Prostate gland (tissue), 2 donors: Measurements from ENCODE around the gene DENND5A. TPM values are rescaled to one million over a fixed set of nuclear protein-coding genes. Genes with fewer than 3 reads are reported as not detected.

ENCODE experiments used
- DNase-seq: peaks from one replicate; pipeline ENCODE4 v3.0.0-alpha.2; 2019; ENCODE audit warnings: low spot score
- H3K27ac ChIP-seq, 2 donors: fragments of 200-600 bp; sonication (generic); 2 replicates each; pipeline ENCODE4 v1.5.1; 2017 to 2019
- H3K27me3 ChIP-seq: fragments of 200-600 bp; sonication (generic); replicated peaks from 2 replicates; pipeline ENCODE4 v1.5.1; 2019; ENCODE audit not compliant: insufficient read depth
- H3K36me3 ChIP-seq, 2 donors: fragments of 200-600 bp; sonication (generic); 1 replicate in 1 of 2; 2 replicates in 1 of 2; pipeline versions ENCODE4 v1.5.1 to v1.8.1; 2017 to 2019
- H3K4me1 ChIP-seq: fragments of 200-600 bp; sonication (generic); replicated peaks from 2 replicates; pipeline ENCODE4 v1.5.1; 2019
- H3K4me3 ChIP-seq, 2 donors: fragments of 200-600 bp; sonication (generic); 2 replicates each; pipeline ENCODE4 v1.5.1; 2017 to 2019
- H3K9me3 ChIP-seq: fragments of 200-600 bp; sonication (generic); 2 replicates; pipeline ENCODE4 v1.5.1; 2017
- POLR2A ChIP-seq: fragments of 450-650 bp; IDR thresholded peaks from one replicate; pipeline ENCODE4 v1.6.1; 2016; ENCODE audit warnings: antibody characterized with exemption, mild to moderate bottlenecking
- POLR2AphosphoS5 ChIP-seq: sonication (generic); formaldehyde crosslinking; IDR thresholded peaks from one replicate; pipeline ENCODE4 v1.6.1; 2017; ENCODE audit warnings: antibody characterized with exemption
- whole genome bisulfite sequencing: methylation state at CpG from one replicate; pipeline ENCODE4 v1.1.5; 2018; 5-methylcytosine and 5-hydroxymethylcytosine counted together
- intact Hi-C: fragments of 100-400 bp; cut with DNase I; formaldehyde crosslinking; loops from one replicate; pipeline ENCODE4 v1.14.2; 2022
- total RNA-seq, 2 donors: library from RNA; depleted of rRNA; stranded (reverse); fragments of >200 nt; gene quantifications; one replicate each; pipeline ENCODE4 v1.1.0, GENCODE V29; 2016
- TF ChIP-seq, protein P1 (sequence below), 4 experiments: fragments of 200-600 bp in 2 of 4; fragments of 450-650 bp in 2 of 4; sonication (generic) in 2 of 4; IDR thresholded peaks; 1 replicate in 3 of 4; 2 replicates in 1 of 4; pipeline ENCODE4 v1.5.1; 2016 to 2019; ENCODE audit warnings: antibody characterized with exemption in 4 of 4, mild to moderate bottlenecking in 2 of 4, moderate library complexity in 2 of 4

DENND5A gene
- total RNA-seq, 2 donors from 2014 or later, result 25.4 to 84.6 TPM

DNA sequence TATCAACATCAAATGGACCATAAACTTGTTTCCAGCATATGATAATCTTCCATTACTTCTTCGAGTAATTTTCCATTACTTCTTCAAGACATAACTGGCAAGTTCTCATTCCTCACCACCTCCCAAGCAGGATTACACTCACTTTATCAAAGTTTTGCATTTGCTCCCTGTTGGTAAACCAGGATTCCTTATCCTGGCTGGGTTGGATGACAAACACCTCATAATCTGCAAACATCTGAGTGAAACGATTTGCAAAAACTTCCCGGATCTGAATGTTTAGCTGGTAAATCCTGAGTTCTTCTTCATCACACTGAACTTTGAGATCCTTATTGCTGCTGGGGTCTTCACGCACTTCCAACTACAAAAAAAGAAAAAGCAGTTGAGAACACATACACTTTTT is 86.4 kb downstream of the DENND5A start:
- Histone ChIP-seq H3K27ac (no peak overlapping the region), H3K27me3 (no peaks in the 10 kb centered on the region), H3K4me1 (no peaks in the 10 kb centered on the region), H3K36me3 (peaks cover 0 to 5% of the 10 kb centered on the region in 2 donors), H3K4me3 (no peak overlapping the region), H3K9me3 (no peaks in the 10 kb centered on the region)
- 59% methylated on average over 4 of the region's 4 CpGs for WGBS
- intact Hi-C loops, result no loop called here
- TF ChIP-seq, protein P1, sequence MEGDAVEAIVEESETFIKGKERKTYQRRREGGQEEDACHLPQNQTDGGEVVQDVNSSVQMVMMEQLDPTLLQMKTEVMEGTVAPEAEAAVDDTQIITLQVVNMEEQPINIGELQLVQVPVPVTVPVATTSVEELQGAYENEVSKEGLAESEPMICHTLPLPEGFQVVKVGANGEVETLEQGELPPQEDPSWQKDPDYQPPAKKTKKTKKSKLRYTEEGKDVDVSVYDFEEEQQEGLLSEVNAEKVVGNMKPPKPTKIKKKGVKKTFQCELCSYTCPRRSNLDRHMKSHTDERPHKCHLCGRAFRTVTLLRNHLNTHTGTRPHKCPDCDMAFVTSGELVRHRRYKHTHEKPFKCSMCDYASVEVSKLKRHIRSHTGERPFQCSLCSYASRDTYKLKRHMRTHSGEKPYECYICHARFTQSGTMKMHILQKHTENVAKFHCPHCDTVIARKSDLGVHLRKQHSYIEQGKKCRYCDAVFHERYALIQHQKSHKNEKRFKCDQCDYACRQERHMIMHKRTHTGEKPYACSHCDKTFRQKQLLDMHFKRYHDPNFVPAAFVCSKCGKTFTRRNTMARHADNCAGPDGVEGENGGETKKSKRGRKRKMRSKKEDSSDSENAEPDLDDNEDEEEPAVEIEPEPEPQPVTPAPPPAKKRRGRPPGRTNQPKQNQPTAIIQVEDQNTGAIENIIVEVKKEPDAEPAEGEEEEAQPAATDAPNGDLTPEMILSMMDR (IDR thresholded peaks at IDR 0.05), result no peak
- DNase-seq, result no peak

DNA sequence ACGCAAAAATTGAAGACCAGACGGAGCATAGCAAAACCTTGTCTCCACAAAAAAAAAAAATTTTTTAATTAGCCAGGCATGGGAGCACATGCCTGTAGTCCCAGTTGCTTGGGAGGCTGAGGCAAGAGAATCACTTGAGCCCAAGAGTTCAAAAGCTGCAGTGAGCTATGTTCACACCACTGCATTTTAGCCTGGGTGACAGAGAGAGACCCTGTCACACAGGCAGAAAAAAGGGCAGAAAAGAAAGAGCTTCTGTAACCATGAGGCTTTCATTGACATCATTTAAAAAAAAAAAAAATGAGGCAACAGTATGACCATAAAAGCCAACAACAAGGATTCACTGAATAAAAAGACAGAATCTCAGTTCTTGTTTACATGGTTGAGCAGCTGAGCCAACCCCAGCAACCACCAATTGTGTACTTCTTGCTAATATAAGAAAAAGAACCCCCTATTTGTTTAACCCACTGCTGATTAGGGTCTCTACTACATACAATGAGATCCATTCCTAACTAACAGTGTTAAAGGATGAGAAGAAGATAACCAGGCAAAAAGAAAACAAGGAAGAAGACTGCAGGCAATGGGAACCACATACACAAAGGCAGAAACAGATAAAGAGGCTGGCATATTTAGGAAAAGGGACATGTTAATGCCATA is 87.6 kb downstream of the DENND5A start:
- no peaks in the 10 kb centered on the region for H3K9me3 ChIP-seq
- intact Hi-C loops, result no loop called here
- 94% methylated on average over 2 of the region's 2 CpGs for WGBS
- no peak overlapping the region for H3K4me3 ChIP-seq
- DNase-seq, result no peak
- TF ChIP-seq POLR2A (no peak), POLR2AphosphoS5 (no peak)
- TF ChIP-seq, protein P1 (IDR thresholded peaks at IDR 0.05), result no peak
- H3K36me3 ChIP-seq, result peaks cover 0 to 5% of the 10 kb centered on the region in 2 donors
- H3K4me1 ChIP-seq, result no peaks in the 10 kb centered on the region
- H3K27ac ChIP-seq, result no peak overlapping the region
- no peaks in the 10 kb centered on the region for H3K27me3 ChIP-seq

DNA sequence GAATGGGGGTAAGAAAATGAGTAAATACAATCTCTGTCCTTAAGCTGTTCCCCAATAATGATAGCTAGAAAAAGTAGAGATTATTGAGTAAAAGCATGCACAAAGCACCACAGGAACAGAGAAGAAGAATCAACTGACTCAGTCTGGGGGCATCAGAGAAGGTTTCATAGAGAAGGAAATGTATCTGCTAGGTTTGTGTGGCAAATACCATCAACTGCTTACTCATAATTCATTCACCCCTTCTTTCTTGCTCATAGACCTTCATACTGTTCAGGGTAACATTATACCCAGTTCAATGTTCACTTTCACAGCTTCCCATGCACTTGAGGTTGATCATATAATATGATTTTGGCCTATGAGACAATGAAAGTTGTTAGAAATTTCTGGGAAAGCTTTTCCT is 88.6 kb downstream of the DENND5A start:
- intact Hi-C loops, result no loop called here
- Histone ChIP-seq H3K4me3 (no peak overlapping the region), H3K4me1 (no peaks in the 10 kb centered on the region), H3K36me3 (peaks cover 0 to 5% of the 10 kb centered on the region in 2 donors), H3K9me3 (no peaks in the 10 kb centered on the region), H3K27me3 (no peaks in the 10 kb centered on the region), H3K27ac (no peak overlapping the region)
- no peak for DNase-seq
- TF ChIP-seq POLR2A (no peak), POLR2AphosphoS5 (no peak)
- TF ChIP-seq, protein P1 (IDR thresholded peaks at IDR 0.05), result no peak

DNA sequence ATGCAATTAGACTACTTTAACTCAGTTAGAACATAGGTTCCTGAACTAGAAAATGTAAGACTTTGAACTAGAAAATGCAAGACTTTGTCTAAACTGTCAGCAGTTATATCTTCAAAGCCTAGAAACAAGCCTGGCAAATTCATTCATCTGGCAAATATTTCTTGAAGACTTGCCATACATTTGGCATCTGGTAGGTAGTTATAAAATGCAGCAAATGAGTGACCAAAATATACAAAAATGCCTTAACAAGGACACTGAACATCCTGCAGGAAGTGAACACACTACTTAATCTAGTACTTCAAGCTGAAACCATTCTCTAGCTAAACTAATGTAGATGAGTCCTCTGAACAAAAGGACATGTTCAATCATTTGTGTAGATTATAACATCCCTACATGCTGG is 89.0 kb downstream of the DENND5A start:
- H3K36me3 ChIP-seq, result peaks cover 0 to 5% of the 10 kb centered on the region in 2 donors
- no peak overlapping the region for H3K4me3 ChIP-seq
- DNase-seq, result no peak
- H3K27ac ChIP-seq, result no peak overlapping the region
- H3K27me3 ChIP-seq, result no peaks in the 10 kb centered on the region
- no peaks in the 10 kb centered on the region for H3K9me3 ChIP-seq
- H3K4me1 ChIP-seq, result no peaks in the 10 kb centered on the region
- intact Hi-C loops, result no loop called here
- TF ChIP-seq, protein P1 (IDR thresholded peaks at IDR 0.05), result no peak
- TF ChIP-seq POLR2A (no peak), POLR2AphosphoS5 (no peak)

DNA sequence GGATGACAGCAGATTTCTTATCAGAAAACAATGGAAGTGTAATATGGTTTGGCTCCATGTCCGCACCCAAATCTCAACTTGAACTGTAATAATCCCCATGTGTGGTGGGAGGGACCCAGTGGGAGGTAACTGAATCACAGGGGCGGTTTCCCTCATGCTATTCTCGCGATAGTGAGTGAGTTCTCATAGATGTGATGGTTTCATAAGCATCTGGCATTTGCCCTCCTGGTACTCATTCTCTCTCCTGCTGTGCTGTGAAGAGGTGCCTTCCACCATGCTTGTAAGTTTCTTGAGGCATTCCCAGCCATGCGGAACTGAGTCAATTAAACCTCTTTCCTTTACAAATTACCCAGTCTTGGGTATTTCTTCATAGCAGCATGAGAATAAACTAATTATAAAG is 92.8 kb downstream of the DENND5A start:
- no peaks in the 10 kb centered on the region for H3K36me3 ChIP-seq
- H3K27ac ChIP-seq, result no peak overlapping the region
- WGBS, result 96% methylated on average over 5 of the region's 5 CpGs
- no peaks in the 10 kb centered on the region for H3K27me3 ChIP-seq
- no peaks in the 10 kb centered on the region for H3K4me1 ChIP-seq
- intact Hi-C loops, result no loop called here
- no peak for DNase-seq
- no peaks in the 10 kb centered on the region for H3K9me3 ChIP-seq
- TF ChIP-seq POLR2AphosphoS5, result no peak
- TF ChIP-seq, protein P1 (IDR thresholded peaks at IDR 0.05), result no peak
- no peak for TF ChIP-seq POLR2A
- no peak overlapping the region for H3K4me3 ChIP-seq
